HepG2 (cell line): ENCODE results near the gene SGF29. TPM values are rescaled to one million over a fixed set of nuclear protein-coding genes. Genes with fewer than 3 reads are reported as not detected.

Experiments used
- ARNTL ChIP-seq: sonication (generic); formaldehyde crosslinking; IDR thresholded peaks from 2 replicates; pipeline ENCODE4 v1.4.0; 2020; ENCODE audit warnings: mild to moderate bottlenecking, missing genetic modification reagents
- ATF7-NPFF ChIP-seq: sonication (generic); formaldehyde crosslinking; IDR thresholded peaks from 2 replicates; pipeline ENCODE4 v1.8.1; 2023; ENCODE audit warnings: mild to moderate bottlenecking, low read depth, missing genetic modification reagents, moderate library complexity
- CEBPG ChIP-seq: IDR thresholded peaks from 2 replicates; pipeline ENCODE4 v1.6.1; 2016
- ERF ChIP-seq: IDR thresholded peaks from 2 replicates; pipeline ENCODE4 v1.6.1; 2018; ENCODE audit warnings: missing biosample characterization, missing genetic modification reagents
- GRHL1 ChIP-seq: sonication (generic); formaldehyde crosslinking; conservative IDR thresholded peaks from 2 replicates; pipeline ENCODE4 v1.8.0; 2022; ENCODE audit warnings: missing genetic modification reagents
- MED1 ChIP-seq: sonication (generic); formaldehyde crosslinking; IDR thresholded peaks from 2 replicates; pipeline ENCODE4 v1.4.0; 2020; ENCODE audit warnings: missing genetic modification reagents
- MIER2 ChIP-seq: IDR thresholded peaks from 2 replicates; pipeline ENCODE4 v1.6.1; 2016; ENCODE audit warnings: missing biosample characterization, missing genetic modification reagents
- MLLT10 ChIP-seq: sonication (generic); formaldehyde crosslinking; IDR thresholded peaks from 2 replicates; pipeline ENCODE4 v1.4.0; 2020; ENCODE audit warnings: missing genetic modification reagents
- NFATC3 ChIP-seq: sonication (generic); formaldehyde crosslinking; IDR thresholded peaks from 2 replicates; pipeline ENCODE4 v1.5.1; 2020; ENCODE audit warnings: mild to moderate bottlenecking, missing genetic modification reagents
- NFIC ChIP-seq: IDR thresholded peaks from 2 replicates; pipeline ENCODE4 v1.6.1; 2012; ENCODE audit warnings: mild to moderate bottlenecking, low read length, inconsistent platforms
- PHF20 ChIP-seq: sonication (generic); formaldehyde crosslinking; IDR thresholded peaks from 2 replicates; pipeline ENCODE4 v1.5.0; 2020; ENCODE audit warnings: mild to moderate bottlenecking, missing genetic modification reagents
- PLRG1 ChIP-seq: fragments of 450-650 bp; conservative IDR thresholded peaks from 2 replicates; pipeline ENCODE4 v1.6.1; 2016
- POGZ ChIP-seq: sonication (generic); formaldehyde crosslinking; IDR thresholded peaks from 2 replicates; pipeline ENCODE4 v1.4.0; 2020; ENCODE audit warnings: mild to moderate bottlenecking, missing genetic modification reagents
- PRDM10 ChIP-seq: sonication (generic); formaldehyde crosslinking; IDR thresholded peaks from 2 replicates; pipeline ENCODE4 v1.4.0; 2020; ENCODE audit warnings: low read depth, missing genetic modification reagents
- RXRB ChIP-seq: IDR thresholded peaks from 2 replicates; pipeline ENCODE4 v1.6.1; 2016; ENCODE audit warnings: borderline replicate concordance, missing genetic modification reagents, missing compliant biosample characterization
- TCF12 ChIP-seq, 2 experiments: fragments of 450-650 bp in 1 of 2; sonication (generic) in 1 of 2; formaldehyde crosslinking in 1 of 2; IDR thresholded peaks; 2 replicates each; pipeline versions ENCODE4 v1.6.1 to v1.8.0; 2017 to 2022; ENCODE audit warnings: antibody characterized with exemption in 1 of 2, mild to moderate bottlenecking in 1 of 2, missing genetic modification reagents in 1 of 2, moderate library complexity in 1 of 2
- ZBTB20 ChIP-seq: sonication (generic); formaldehyde crosslinking; IDR thresholded peaks from 2 replicates; pipeline ENCODE4 v1.8.1; 2023; ENCODE audit warnings: missing genetic modification reagents, low read depth, mild to moderate bottlenecking, borderline replicate concordance
- ZNF546 ChIP-seq: sonication (generic); formaldehyde crosslinking; conservative IDR thresholded peaks from 2 replicates; pipeline ENCODE4 v1.8.1; 2023; ENCODE audit warnings: mild to moderate bottlenecking, missing genetic modification reagents
- ZNF552 ChIP-seq: sonication (generic); formaldehyde crosslinking; IDR thresholded peaks from 2 replicates; pipeline ENCODE4 v1.9.0; 2022; ENCODE audit warnings: missing genetic modification reagents, mild to moderate bottlenecking, borderline replicate concordance
- ZNF569 ChIP-seq: sonication (generic); formaldehyde crosslinking; IDR thresholded peaks from 2 replicates; pipeline ENCODE4 v1.5.0; 2020; ENCODE audit warnings: mild to moderate bottlenecking, missing genetic modification reagents, moderate library complexity, borderline replicate concordance
- ZNF674 ChIP-seq: sonication (generic); formaldehyde crosslinking; IDR thresholded peaks from 2 replicates; pipeline ENCODE4 v1.5.0; 2020; ENCODE audit warnings: low read depth, mild to moderate bottlenecking, missing genetic modification reagents
- ZNF737 ChIP-seq: sonication (generic); formaldehyde crosslinking; IDR thresholded peaks from 2 replicates; pipeline ENCODE4 v1.5.0; 2020; ENCODE audit warnings: missing genetic modification reagents, mild to moderate bottlenecking, borderline replicate concordance
- ZNF850 ChIP-seq: sonication (generic); formaldehyde crosslinking; conservative IDR thresholded peaks from 2 replicates; pipeline ENCODE4 v1.9.0; 2021; ENCODE audit warnings: mild to moderate bottlenecking, missing genetic modification reagents
- ZSCAN25 ChIP-seq: sonication (generic); formaldehyde crosslinking; IDR thresholded peaks from 2 replicates; pipeline ENCODE4 v1.8.0; 2022; ENCODE audit warnings: mild to moderate bottlenecking, missing genetic modification reagents
- polyA plus RNA-seq, 8 experiments: library from polyadenylated mRNA; depleted of rRNA in 3 of 8; stranded (reverse) in 7 of 8; unstranded in 1 of 8; fragments of >200 nt; fragmentation: Illumina TruSeq in 4 of 8; extraction: Trizol in 4 of 8; gene quantifications; 2 replicates each; pipeline versions ENCODE4 v1.2.1 to v1.2.3, GENCODE V29; 2011 to 2016; ENCODE audit warnings: low read depth in 4 of 8, missing spikeins in 1 of 8, mixed read lengths in 1 of 8; ENCODE audit not compliant: insufficient read depth in 1 of 8
- total RNA-seq, 5 experiments: library from RNA; depleted of rRNA; stranded (reverse); fragments of >200 nt; fragmentation: Illumina TruSeq; extraction: Trizol; gene quantifications; 2 replicates each; pipeline ENCODE4 v1.2.3, GENCODE V29; 2016; ENCODE audit warnings: low read depth in 1 of 5

SGF29 gene
- total and polyA plus RNA-seq, 2 of the 13 experiments (the other 11 are each of a cell fraction or from before 2014, with no cell fraction given), result 5.0 to 29.4 TPM

- TF ChIP-seq PRDM10 (CRISPR knock-in tag) (peak; percentile 44; the same call in 1 of the 2 replicates), ZNF674 (0 out of 2 replicates have a peak, but pooled peaks have one; percentile 59), PHF20 (CRISPR knock-in tag) (no peak), PLRG1 (no peak), TCF12 (IDR thresholded peaks at IDR 0.05) (no peak), TCF12 (CRISPR knock-in tag; IDR thresholded peaks at IDR 0.05) (no peak), ARNTL (no peak), POGZ (CRISPR knock-in tag) (0 out of 2 replicates have a peak, but pooled peaks have one; percentile 25), ATF7-NPFF (no peak), ZNF850 (CRISPR knock-in tag) (no peak), ZBTB20 (CRISPR knock-in tag) (no peak), NFIC (no peak), ZSCAN25 (CRISPR knock-in tag) (peak; percentile 62), MLLT10 (CRISPR knock-in tag) (no peak), ZNF552 (no peak), CEBPG (CRISPR knock-in tag) (peak; percentile 99), GRHL1 (no peak), ZNF546 (CRISPR knock-in tag) (0 out of 2 replicates have a peak, but pooled peaks have one; percentile 54), MED1 (CRISPR knock-in tag) (peak; percentile 85), ERF (peak; percentile 66), MIER2 (0 out of 2 replicates have a peak, but pooled peaks have one; percentile 15), ZNF569 (CRISPR knock-in tag) (no peak), RXRB (CRISPR knock-in tag) (peak; percentile 69), NFATC3 (CRISPR knock-in tag) (no peak), ZNF737 (no peak)
Measured at GRCh38 chr16:28538733-28539596, 14.8 kb upstream of the SGF29 start, which contains the start of gene NUPR1 (continued).
